Pancreas (tissue), 10 donors: ENCODE results near the gene C16orf92. TPM values are rescaled to one million over a fixed set of nuclear protein-coding genes. Genes with fewer than 3 reads are reported as not detected.

Experiments used
- ATAC-seq, 4 donors: fragments of 200-7000 bp; cut with Tn5 transposase; one replicate each; pipeline versions ENCODE4 v1.8.0 to v1.9.1; 2020; ENCODE audit warnings: mild to moderate bottlenecking in 4 of 4, moderate library complexity in 4 of 4
- DNase-seq, 6 donors: peaks; one replicate each; pipeline ENCODE4 v3.0.0-alpha.2; 2020
- FAIRE-seq: peaks from 2 replicates; lab custom pipeline; 2012; peaks lifted over from hg19 to GRCh38; lab: Jason Lieb, UNC
- H3K27ac ChIP-seq, 4 donors: fragments of 200-600 bp; sonication (generic); 1 replicate in 3 of 4; 2 replicates in 1 of 4; pipeline versions ENCODE4 v1.5.0 to v1.8.0; 2020
- H3K27me3 ChIP-seq, 4 donors: fragments of 200-600 bp; one replicate each; pipeline ENCODE4 v1.8.0; 2021
- H3K36me3 ChIP-seq, 3 donors: fragments of 200-600 bp; sonication (generic) in 1 of 3; one replicate each; pipeline versions ENCODE4 v1.5.0 to v1.8.0; 2020 to 2021
- H3K4me1 ChIP-seq, 3 donors: fragments of 200-600 bp; one replicate each; pipeline ENCODE4 v1.8.0; 2021
- H3K4me3 ChIP-seq, 4 donors: fragments of 200-600 bp; sonication (generic) in 2 of 4; one replicate each; pipeline versions ENCODE4 v1.5.0 to v1.8.0; 2020 to 2021
- H3K9me3 ChIP-seq, 4 donors: fragments of 200-600 bp; one replicate each; pipeline ENCODE4 v1.8.0; 2021
- WGBS, 2 donors: extraction: QIAGEN DNeasy Blood & Tissue Kit; methylation state at CpG; one replicate each; pipeline ENCODE4 v1.1.7; 2013; 5-methylcytosine and 5-hydroxymethylcytosine counted together
- intact Hi-C, 3 donors: fragments of 100-400 bp; cut with DNase I; formaldehyde crosslinking; loops; one replicate each; pipeline versions ENCODE4 v1.11.1 to v1.14.2; 2022
- polyA plus RNA-seq, 2 donors: library from polyadenylated mRNA; stranded (reverse); fragments of 200-250 nt; gene quantifications; one replicate each; pipeline ENCODE4 v1.2.3, GENCODE V29; 2013
- total RNA-seq, 6 donors: library from RNA; stranded (reverse); fragmentation: NEBNext Ultra II Directional in 4 of 6; extraction: Animal tissue kit (Norgen Biotek cat#: 25700) in 4 of 6; gene quantifications; one replicate each; pipeline versions ENCODE4 v1.2.1 to v1.2.4, GENCODE V29; 2021 to 2023
- TF ChIP-seq, protein P1 (sequence below), 4 donors: fragments of 200-600 bp; sonication (generic) in 3 of 4; IDR thresholded peaks; one replicate each; pipeline versions ENCODE4 v1.5.0 to v1.8.0; 2021; ENCODE audit warnings: antibody characterized with exemption in 4 of 4
- donor health status: healthy with polysubstance abuse.
- donor health status: DM: no; HTN: no; CAD: no; lungs with moderate emphysema.
- donor health status: DM: no; HTN: no; CAD: no.
- donor health status: control.
- donor health status: control.
- donor health status: Bipolar disorder and iron deficiency.
- donor health status: DM: yes; HTN: yes; CAD: no.
- donor health status: DM: no; HTN: no; CAD: no.
- donor health status: DM: no; HTN: no; CAD: no.
- donor health status: DM: yes; HTN: yes; CAD: no.

Gene C16orf92
- total and polyA plus RNA-seq, 8 donors: not detected

- no peak for ATAC-seq
Observed at GRCh38 chr16:29985271-29985811, 37.7 kb upstream of the C16orf92 start.

GRCh38 chr16:29986231-29986630 lies 36.8 kb upstream of the C16orf92 start:
- 92 to 93% methylated on average over 20 of the region's 20 CpGs for WGBS, 2 donors
- H3K27me3 ChIP-seq: no peaks in the 10 kb centered on the region

More at GRCh38 chr16:29985271-29985811, 37.7 kb upstream of the C16orf92 start:
- H3K36me3 ChIP-seq: peaks cover 0 to 70% (median 35%) of the 10 kb centered on the region in 3 donors
- H3K27ac ChIP-seq: no peak overlapping the region
- H3K9me3 ChIP-seq: no peaks in the 10 kb centered on the region
- H3K4me1 ChIP-seq: no peaks in the 10 kb centered on the region
- no peak overlapping the region for H3K4me3 ChIP-seq
- FAIRE-seq (no peak), DNase-seq (peak in 1 of 6 donors; percentile 63)
- no peaks in the 10 kb centered on the region for H3K27me3 ChIP-seq
- TF ChIP-seq, protein P1, sequence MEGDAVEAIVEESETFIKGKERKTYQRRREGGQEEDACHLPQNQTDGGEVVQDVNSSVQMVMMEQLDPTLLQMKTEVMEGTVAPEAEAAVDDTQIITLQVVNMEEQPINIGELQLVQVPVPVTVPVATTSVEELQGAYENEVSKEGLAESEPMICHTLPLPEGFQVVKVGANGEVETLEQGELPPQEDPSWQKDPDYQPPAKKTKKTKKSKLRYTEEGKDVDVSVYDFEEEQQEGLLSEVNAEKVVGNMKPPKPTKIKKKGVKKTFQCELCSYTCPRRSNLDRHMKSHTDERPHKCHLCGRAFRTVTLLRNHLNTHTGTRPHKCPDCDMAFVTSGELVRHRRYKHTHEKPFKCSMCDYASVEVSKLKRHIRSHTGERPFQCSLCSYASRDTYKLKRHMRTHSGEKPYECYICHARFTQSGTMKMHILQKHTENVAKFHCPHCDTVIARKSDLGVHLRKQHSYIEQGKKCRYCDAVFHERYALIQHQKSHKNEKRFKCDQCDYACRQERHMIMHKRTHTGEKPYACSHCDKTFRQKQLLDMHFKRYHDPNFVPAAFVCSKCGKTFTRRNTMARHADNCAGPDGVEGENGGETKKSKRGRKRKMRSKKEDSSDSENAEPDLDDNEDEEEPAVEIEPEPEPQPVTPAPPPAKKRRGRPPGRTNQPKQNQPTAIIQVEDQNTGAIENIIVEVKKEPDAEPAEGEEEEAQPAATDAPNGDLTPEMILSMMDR (IDR thresholded peaks at IDR 0.05): no peak
- WGBS, 2 donors: 96% methylated on average over 28 of the region's 28 CpGs
- intact Hi-C loops: no loop called here

DNA sequence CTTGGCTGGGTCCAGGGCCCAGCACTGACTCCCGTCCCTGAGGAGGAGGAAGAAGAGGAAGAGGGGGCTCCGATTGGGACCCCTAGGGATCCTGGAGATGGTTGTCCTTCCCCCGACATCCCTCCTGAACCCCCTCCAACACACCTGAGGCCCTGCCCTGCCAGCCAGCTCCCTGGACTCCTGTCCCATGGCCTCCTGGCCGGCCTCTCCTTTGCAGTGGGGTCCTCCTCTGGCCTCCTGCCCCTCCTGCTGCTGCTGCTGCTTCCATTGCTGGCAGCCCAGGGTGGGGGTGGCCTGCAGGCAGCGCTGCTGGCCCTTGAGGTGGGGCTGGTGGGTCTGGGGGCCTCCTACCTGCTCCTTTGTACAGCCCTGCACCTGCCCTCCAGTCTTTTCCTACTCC lies 36.1 kb upstream of the C16orf92 start:
- TF ChIP-seq, protein P1 (IDR thresholded peaks at IDR 0.05): no peak
- no peaks in the 10 kb centered on the region for H3K4me1 ChIP-seq
- H3K27me3 ChIP-seq: no peaks in the 10 kb centered on the region
- no peak overlapping the region for H3K4me3 ChIP-seq
- ATAC-seq: no peak
- H3K36me3 ChIP-seq: peaks cover 0 to 55% (median 31%) of the 10 kb centered on the region in 3 donors
- DNase-seq: no peak
- H3K27ac ChIP-seq: no peak overlapping the region
- WGBS, 2 donors: 93 to 100% methylated on average over 2 to 5 of the region's 5 CpGs
- no peak for FAIRE-seq
- intact Hi-C loops: no loop called here
- H3K9me3 ChIP-seq: no peaks in the 10 kb centered on the region

More at GRCh38 chr16:29986231-29986630, 36.8 kb upstream of the C16orf92 start:
- ATAC-seq (no peak), FAIRE-seq (no peak), DNase-seq (no peak)
- Histone ChIP-seq H3K9me3 (no peaks in the 10 kb centered on the region), H3K27ac (no peak overlapping the region), H3K36me3 (peaks cover 0 to 62% (median 35%) of the 10 kb centered on the region in 3 donors), H3K4me1 (no peaks in the 10 kb centered on the region), H3K4me3 (no peak overlapping the region)
- intact Hi-C loops: no loop called here
- TF ChIP-seq, protein P1 (IDR thresholded peaks at IDR 0.05): no peak

- H3K4me3 ChIP-seq: no peak overlapping the region
- H3K36me3 ChIP-seq: peaks cover 0 to 49% (median 25%) of the 10 kb centered on the region in 3 donors
- H3K27me3 ChIP-seq: no peaks in the 10 kb centered on the region
- FAIRE-seq: no peak
- DNase-seq: peak in 1 of 6 donors; percentile 32
- intact Hi-C loops: no loop called here
- H3K9me3 ChIP-seq: no peaks in the 10 kb centered on the region
- H3K4me1 ChIP-seq: no peaks in the 10 kb centered on the region
- 92 to 95% methylated on average over 29 to 35 of the region's 35 CpGs for WGBS, 2 donors
- TF ChIP-seq, protein P1 (IDR thresholded peaks at IDR 0.05): no peak
- ATAC-seq: no peak
- no peak overlapping the region for H3K27ac ChIP-seq
Observed at GRCh38 chr16:29987371-29988085, 35.5 kb upstream of the C16orf92 start.
